Central memory CD4-positive, alpha-beta T cell (primary cell): ENCODE results near the gene ZCCHC14.
"Not testable (repeated sequence)": the region's sequence is repeated elsewhere in the genome, so short reads cannot be mapped to it uniquely, and the experiment has no call there.

ENCODE experiments used
- DNase-seq: peaks from one replicate; pipeline ENCODE4 v3.0.0; 2022

ZCCHC14 gene

DNA sequence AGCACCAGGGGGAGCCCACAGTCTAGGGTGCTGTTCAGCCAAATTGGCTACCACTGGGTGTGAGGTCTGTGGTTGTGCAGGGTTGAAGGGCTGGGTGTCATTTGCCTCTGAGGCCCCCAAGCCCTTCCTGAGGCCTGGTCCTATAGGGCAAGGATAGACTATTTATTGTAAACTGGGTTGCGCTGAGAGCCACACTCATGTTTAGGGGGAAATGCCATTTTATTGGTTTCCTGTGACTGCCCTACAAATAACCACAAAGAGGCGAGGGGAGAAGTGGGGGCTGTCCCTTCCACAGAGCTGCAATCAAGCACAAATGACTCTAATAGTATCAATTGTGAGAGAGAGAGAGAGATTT is 3.6 kb upstream of the ZCCHC14 start:
- peak; percentile 24 for DNase-seq

DNA sequence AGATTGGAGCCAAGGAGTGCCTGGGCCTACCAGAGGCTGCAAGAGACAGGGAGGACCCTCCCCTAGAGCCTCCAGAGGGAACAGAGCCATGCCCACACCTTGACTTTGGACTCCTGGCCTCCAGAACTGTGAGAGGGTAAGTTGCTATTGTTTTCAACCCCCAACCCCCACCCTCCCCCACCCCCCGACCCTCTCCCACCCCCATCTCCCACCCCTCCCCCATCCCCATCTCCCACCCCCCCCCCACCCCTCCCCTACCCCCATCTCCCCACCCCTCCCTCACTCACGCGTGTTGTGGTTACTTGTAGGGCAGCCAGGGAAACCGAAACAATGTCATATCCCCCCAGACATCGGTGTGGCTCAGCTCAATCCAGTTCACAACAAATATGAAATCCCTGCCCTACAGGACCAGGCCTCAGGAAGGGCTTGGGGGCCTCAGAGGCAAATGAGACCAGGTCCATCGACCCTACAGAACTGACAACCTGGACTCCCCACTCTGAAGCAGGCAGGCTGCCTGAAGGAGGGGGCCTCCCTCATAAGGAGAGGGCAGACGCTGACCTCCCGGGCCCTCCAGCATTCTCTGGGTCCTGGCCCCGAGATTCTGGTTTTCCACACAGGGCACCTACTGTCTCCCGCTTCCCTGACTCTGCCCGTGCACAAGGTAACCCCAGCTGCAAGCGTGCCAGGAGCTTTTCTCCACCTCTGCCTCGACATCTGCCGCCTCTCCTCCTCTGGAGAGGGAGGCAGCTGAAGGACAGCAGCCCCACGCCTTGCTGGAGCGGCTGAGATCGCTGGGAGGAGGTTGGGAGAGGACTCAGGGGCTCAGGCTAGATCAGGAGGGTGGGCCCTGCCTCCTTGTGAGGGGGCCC is 3.0 kb upstream of the ZCCHC14 start:
- no peak for DNase-seq

DNA sequence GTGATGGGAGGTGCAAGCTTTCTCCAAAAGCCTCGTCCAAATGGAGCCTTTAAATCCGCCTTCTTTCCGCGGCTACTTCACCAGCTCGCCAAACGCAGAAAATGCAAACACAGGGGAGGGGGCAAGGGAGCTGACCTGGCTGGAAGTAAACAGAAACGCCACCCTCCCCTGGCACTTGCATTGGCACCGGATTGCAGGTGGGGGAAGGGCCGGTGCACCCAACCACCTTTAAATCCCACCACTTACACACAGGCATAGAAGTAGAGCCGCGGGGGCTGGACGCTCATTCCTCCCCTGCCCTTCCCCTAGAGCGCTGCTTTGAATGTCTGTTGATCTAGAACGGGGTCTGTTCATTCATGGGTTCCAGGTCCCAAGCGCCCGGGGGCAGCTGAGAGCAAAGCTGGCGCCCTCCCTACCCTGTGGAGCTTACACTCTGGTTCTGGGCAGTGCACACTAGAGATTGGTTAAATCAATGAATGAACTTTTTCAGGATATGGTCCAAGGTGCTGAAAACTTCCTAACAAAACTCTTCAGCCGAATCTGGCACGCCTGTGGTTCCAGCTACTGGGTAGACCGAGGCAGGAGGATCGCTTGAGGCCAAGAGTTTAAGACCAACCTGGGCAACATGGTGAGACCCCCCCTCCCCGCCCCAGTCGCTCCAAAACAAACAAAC is 920 bp upstream of the ZCCHC14 start:
- DNase-seq = no peak

DNA sequence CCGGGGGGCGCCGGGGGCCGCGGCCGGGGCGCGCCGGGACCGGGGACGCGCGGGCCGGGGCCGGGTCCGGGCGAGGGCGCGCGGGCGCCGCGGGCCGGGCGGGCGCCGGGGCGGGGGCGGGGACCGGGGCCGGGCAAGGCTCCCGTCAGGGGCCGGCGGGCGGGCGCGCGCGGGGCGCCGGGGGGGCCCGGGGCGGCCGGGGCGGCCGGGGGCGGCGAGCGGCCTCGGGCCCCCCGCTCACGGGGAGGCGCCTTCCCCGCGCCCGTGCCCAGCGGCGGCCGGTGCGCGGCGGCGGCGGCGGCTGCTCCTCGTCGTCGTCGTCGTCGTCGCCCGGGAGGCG is 563 bp downstream of the ZCCHC14 start:
- no peak for DNase-seq

DNA sequence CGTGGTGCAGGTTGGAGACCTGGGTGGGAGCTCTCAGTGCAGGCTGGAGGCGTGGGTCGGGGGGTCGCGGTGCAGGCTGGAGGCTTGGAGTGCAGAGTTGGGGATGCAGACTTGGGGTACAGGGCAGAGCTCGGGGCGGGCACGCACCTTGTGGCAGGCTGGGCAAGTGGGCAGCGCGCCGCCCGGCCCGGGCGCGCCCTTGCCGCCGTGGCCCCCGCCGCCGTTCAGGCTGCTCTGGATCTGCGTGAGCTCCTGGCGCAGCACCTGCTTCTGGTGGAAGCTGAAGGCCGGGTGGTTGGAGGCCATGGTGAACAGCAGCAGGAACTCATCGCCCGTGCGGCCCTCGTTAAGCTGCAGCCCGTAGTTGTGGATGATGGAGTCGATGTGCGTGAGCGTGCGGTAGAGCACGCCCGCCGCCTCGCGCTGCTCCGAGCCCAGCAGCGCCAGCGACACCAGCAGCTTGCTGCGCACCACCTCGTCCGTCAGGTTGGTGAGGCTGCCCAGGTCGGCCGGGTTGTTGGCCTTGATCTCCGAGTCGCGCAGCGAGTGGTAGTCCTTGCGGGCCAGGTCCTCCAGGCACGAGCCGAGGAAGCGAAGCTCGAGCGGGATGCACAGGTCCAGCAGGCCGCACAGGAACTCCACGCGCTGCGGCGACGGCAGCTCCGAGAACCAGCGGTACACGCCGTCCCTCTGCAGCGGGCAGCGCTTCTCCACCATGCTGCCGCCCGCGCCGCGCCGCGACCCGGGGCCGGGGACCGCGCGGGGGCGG is 1.1 kb downstream of the ZCCHC14 start:
- peak; percentile 13 for DNase-seq

DNA sequence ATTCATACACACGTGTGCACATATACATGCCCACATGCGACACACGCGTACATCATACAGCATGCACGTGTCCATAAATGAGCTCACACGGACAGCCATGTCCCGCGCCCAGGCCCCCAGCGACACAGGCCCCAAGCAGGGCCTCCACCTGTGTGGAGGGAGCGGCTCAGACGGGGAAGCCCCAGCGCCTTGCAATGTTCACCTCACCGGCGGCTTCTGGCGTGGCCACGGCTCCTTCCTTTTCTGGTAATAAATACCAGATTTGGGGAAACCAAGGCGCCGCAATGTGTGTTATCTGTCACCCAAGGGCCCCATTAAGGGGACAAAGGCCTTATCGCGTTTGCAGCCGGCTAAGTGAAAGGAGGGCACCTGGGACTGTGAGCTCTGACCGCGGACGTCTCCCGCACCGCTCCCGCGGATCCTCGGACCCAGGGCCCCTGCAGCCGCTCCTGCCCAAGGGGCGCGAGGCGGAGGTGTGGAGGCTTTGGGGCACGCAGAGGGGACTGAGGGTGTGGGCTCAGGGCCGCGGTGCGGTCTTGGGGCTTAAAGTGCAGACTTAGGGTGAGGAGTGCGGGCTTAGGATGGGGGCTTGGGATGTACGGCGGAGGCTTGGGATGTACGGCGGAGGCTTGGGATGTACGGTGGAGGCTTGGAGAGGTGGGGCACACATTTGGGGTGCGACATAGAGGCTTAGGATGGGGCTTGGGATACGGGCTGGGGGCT is 1.9 kb downstream of the ZCCHC14 start:
- DNase-seq = peak; percentile 25

DNA sequence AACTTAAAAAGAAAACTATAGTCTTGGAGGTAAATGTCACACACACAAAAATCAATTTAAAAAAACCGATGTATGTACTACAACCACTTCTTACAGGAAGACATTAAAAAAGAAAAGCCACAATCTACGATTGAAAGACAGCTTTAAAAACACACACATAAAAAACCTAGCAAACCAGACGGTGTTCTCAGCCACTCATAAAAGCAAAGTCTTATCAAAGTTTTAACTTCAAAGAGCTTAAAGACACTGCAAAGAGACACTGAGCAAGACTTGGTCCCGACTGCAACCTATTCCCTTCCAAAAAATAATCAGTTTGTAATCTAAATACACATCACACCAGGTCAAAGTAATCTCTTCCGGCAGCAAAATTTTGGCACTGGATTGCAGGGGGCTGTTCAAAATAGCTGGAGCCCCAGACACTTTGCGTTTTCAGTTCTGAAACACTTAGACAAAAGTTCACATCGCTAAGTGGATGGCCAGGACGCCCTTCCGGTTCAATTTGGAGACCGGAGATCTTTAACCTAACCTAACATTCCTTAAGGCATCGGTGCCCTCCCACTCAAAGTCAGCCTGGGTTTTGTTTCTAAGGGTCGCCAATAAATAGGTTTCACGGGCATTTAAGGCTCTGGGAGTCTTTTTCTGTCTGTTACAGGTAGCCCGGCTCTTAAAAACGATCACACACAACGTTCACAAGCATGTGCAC is 2.6 kb downstream of the ZCCHC14 start:
- peak; percentile 35 for DNase-seq

DNA sequence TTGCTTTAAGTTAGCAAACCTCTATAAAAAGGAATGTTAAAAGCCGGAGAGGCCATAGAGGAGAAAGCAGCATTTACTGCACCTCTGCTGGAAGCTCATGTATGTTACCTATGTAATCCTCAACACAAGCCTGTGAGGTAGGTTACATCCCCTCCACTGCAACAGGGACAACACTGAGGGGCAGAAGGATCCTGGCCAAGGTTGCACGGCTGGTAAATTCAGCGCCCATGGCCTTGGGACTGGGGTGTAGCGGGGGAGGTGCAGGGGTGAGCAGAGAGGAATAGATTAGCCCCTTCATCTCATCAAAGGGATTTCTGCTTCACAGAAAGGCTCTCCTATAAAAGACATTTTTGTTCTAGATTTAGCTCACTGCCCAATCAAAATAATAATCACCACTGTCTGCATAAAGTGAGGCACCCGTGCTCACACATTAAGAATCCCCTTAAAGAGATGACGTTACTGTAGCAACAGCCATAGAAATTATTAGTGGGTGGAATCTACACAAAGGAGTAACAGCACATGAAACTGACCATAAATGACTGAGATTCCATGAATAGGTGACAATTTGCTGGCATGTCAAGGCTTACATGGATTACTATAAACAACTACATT is 3.3 kb downstream of the ZCCHC14 start:
- no peak for DNase-seq

DNA sequence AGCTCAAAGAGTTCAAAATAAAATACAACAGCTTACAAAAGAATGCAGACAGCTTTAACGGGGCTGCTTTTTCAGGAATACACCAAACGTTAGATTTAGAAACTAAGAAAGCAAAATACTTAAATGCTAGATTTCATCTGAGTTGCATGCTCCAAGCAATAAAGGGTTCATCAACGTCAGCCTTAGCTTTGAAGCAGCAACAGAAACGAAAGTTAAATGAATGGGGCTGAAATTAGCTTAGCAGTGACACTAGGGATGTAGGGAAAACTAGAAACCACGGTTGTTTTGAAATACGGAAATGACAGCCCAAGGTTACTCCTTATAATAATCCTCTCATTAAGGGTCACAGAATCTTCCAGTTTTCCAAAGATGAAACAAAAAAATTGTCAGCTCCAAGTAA is 3.9 kb downstream of the ZCCHC14 start:
- not testable (repeated sequence) for DNase-seq

DNA sequence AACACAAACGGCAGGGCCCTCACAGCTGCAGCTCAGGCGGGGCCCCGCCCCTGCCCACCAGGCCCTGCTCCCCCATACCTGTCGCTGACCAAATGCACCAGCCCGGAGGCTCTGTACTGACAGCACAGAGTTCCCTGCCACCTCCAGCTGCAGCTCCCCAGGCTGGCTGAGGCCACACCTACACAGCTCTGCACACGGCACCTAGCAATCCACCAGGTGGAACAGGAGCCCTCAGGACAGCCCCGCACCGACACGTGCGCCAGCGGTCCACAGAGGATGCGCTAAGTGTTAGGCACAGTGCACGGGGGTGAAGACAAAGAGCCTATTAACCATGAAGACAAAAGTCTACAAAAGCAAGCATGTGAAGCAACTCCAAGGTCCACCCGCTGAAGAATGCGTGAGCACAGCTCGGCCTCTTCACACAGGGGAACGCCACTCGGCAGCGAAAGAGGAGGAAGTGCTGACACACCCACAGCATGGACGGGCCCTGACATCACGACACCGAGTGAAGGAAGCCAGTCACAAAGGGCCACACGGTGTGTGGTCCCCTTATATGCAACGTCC is 5.4 kb downstream of the ZCCHC14 start:
- DNase-seq = no peak

DNA sequence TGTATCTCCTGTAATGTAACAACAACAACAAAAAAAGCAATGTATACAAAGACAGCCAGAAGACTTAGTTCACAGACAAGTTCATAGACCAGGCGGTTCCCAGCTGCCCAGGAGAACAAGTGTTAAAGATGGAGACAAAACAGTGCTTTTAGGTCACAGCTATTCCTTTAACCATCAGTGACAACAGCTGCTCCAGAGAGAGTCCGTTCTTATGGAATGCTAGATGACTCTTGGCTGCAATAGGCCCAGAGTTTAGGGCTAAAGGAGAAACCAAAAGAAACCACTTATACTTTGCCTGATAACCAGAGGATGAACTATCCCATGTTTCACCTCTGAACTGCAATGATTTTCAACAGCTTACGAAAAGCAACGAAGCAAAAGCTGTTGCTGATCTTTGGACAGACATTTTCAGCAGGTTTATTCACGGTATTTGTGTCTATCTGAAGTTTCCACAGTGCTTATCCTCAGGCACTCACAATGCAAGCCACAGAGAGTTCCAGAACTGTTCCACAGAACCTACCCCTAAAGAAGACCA is 6.0 kb downstream of the ZCCHC14 start:
- no peak for DNase-seq

DNA sequence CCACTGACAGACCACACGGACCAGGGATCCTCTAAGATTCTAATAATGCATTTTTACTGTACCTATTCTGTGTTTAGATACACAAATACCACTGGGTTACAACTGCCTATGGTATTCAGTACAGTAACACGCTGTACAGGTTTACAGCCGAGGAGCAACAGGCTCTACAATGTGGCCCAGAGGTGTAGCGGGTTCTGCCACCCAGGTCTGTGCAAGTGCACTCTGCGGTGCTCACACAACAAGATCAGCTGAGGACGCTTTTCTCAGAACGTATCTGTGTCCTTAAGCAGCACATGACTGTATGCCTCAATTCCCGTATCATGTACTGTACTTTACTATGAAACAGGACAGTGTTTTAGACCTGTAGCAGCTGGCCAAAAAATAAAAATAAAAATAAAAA is 6.5 kb downstream of the ZCCHC14 start:
- no peak for DNase-seq

DNA sequence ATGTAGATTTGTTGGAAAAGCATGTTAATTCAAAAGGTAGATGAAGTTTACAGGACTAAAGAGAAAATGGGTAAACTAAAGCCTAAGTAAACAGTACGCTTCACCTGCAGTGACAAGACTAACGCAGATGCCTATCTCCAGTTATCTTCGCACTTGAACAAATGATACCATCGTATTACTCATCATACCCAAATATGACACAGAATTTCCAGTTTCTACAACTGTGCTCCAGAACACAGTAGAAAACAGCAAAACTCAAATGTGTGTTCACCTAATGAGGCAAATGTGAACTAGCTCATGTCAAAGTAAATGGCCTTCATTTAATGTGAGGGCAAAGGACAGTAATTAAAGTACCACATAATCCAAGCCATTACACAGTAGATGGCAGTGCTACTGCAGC is 7.0 kb downstream of the ZCCHC14 start:
- not testable (repeated sequence) for DNase-seq

DNA sequence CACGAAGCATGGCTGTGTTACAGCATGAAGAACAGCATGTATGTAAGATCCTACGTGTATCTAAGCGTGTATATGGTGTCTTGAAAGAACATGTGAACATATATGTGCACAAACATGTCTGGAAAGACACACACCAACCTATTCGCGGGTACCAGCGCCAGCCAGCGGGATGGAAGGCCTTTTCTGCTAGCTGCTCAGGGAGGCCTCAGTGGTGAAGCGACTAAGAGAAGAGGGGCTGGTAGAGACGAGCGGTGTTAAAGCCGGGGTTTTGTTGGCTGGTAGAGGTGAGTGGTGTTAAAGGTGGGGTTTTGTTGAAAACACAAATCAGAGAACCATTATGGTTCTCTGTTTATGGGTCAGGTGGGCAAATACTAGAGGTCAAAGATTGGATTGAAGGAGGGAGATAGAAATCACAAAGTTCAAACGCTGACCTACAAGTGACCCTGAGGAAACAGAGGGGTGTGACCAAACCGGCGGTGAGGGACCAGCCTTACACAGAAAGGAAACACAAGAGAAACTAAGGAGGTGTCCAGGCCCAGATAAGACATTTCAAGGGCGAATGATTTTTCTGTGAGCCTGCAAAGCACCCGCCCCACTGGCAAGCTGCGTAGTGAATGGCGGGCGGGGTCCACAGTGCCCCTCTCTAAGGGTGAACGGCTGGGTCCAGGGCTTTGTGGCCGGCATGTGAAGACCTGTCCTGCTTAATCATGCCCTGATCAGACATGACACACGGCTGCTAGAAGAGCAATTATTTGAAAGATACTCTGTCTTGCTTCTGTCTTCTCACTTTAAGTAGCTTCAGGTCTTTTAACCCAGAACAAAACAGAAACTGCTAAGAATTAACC is 8.1 kb downstream of the ZCCHC14 start:
- DNase-seq = no peak

DNA sequence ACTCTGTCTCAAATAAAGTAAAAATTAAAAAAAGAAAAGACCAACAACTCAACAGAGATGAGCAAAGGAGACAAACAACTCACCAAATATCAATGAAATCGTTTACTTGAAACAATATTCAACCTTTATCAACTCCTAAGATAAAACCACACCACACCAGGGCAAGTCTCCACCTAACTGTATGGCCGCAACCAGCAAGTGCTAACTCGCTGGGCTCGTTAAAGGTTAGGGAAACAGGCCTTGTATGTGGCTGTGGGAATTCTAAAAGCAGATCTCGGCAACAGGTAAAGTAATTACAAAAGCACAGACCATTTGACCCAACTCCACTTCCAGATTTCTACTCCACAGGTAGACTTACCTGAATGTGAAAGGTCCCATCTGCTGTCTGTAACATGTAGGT is 9.3 kb downstream of the ZCCHC14 start:
- no peak for DNase-seq

DNA sequence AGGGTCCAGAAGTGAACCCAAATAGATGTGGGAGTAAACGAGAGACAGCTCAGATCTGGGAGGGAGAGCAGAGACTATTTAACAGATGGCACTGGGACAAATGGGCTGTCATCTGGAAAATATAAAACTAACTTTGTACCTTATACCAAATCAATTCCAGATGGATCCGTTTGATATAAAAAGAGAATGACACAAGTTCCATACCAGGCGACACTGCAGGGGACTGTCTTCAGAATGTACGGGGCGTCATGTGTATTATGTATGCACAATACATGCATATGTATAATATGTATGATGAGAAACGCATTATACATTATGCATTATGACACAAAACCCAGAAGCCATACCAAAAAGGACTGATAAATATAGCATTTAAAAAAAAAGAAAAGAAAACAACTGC is 10.2 kb downstream of the ZCCHC14 start:
- DNase-seq = not testable (repeated sequence)

DNA sequence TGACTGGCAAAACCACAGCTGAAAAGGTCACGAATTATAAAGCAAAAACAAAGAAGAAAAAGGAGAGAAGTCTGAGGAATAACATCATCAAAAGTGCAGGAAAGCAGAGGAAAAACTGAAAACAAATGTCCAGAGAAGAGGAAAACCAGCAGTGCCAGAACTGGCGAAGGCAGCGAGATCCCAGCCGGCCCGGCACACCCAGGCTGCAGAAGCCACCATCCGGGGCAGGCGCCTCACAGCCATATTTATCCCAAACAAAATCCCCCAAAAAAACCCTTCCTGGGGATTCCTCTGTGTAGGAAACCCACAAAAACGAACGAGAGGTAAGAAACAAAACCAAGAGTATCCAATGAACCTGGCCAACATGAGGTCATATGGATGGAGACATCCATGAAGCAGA is 10.6 kb downstream of the ZCCHC14 start:
- no peak for DNase-seq

DNA sequence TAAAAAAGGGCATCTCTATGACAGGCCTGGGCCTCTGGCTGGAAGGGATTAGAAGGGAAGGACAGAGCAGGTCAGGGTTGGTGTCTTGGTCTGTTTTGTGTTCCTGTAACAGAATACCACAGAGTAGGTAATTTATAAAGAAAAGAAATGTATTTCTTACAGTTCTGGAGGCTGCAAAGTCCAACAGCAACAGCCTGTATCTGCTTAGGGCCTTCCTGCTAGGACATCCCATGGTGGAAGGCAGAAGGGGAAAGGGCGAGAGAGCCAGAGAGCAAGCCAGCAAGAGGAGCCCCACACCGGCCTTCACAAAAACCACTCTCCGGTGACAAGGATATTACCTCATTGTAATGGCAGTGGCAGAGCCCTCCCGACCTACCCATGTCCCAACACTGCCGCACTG is 11.1 kb downstream of the ZCCHC14 start:
- not testable (repeated sequence) for DNase-seq

DNA sequence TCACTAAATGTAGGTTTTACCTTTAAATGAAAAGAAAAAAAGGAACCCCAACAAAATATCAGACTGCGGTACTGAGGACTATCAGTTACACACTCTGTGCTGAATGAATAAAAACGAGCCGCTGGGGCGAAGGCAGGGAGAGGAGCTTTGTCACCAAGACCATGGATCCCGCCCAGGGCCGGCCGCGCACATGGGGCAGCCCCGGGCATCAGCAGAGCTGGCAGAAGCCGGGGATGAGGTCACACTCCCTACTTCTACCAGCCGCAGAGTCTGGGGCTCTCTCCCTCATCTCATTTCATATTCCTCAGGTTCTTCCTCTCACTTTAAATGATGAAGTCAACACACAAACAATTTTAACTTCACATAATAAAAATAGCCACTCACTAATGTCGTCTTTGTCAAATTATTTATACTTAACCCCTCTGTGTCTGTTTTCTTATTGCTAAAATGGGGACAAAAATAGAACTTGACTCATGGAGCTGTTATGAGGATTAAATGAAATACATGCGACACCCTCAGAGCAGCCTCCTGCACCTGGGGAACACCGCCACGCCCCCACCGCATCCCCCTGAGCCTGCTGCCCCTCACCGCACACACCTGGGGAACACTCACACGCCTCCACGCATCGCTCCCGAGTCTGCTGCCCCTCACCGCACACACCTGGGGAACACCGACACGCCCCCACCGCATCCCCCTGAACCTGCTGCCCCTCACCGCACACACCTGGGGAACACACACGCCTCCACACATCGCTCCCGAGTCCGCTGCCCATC is 15.4 kb downstream of the ZCCHC14 start:
- DNase-seq = not testable (repeated sequence)
